Measurements from ENCODE around the gene DZANK1. TPM values are rescaled to one million over a fixed set of nuclear protein-coding genes. Genes with fewer than 3 reads are reported as not detected.
A peak's percentile ranks its signal among the peaks of the same experiment; 100 is the strongest.
"Not testable (repeated sequence)": the region's sequence is repeated elsewhere in the genome, so short reads cannot be mapped to it uniquely, and the experiment has no call there.

Gene DZANK1
- total and polyA plus RNA-seq, 2 experiments from 2014 or later, result 1.2 to 1.6 TPM

DNA sequence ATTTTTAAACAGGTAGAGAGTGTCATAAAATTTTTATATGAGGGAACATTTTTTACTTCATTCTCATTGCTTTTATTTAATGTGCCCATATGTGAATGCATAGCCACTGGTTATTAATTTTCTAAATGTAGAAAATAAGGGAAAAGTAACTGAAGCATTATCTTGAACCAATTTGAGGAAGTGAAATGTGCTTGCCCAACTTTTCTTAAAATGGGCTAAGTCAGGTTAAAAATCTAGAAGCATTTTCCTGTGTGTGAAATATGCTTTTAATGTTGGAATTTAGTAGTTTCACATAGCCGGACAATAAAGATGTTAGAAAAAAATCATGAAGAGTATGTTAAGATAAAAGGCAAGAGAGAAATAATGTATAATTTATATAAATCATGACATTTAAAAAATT lies 44.7 kb upstream of the DZANK1 start:
- H2AFZ ChIP-seq, result no peak overlapping the region
- H3K4me1 ChIP-seq (ENCODE audit: insufficient read depth), result no peaks in the 10 kb centered on the region; the same call in 1 of the 2 replicates
- H3K27me3 ChIP-seq (replicated peaks; ENCODE audit: insufficient read depth), result no peaks in the 10 kb centered on the region
- H4K20me1 ChIP-seq (ENCODE audit: insufficient read depth), result no peaks in the 10 kb centered on the region
- H3K9me2 ChIP-seq (ENCODE audit: insufficient read depth), result no peaks in the 10 kb centered on the region
- H3K27ac ChIP-seq, result no peak overlapping the region
- H3K4me3 ChIP-seq, result no peak overlapping the region
- H3K9me3 ChIP-seq (ENCODE audit: low read depth), result no peaks in the 10 kb centered on the region
- no peak overlapping the region for H3K9ac ChIP-seq
- H3K36me3 ChIP-seq (ENCODE audit: low read depth), result peaks cover 41% of the 10 kb centered on the region
- H3K79me2 ChIP-seq (ENCODE audit: insufficient read depth), result peaks cover 58% of the 10 kb centered on the region
- no peak for DNase-seq
- H3K4me2 ChIP-seq (ENCODE audit: unreplicated experiment), result no peak overlapping the region
- H3F3A ChIP-seq (ENCODE audit: insufficient read depth), result no peaks in the 10 kb centered on the region
- in situ Hi-C loops (cut with MboI), result no loop called here
- TF ChIP-seq EZH2phosphoT487 (IDR thresholded peaks at IDR 0.05; ENCODE audit: insufficient read depth, low read depth) (no peak), EZH2 (IDR thresholded peaks at IDR 0.05; ENCODE audit: insufficient read depth, poor library complexity, severe bottlenecking) (no peak)
- 100% methylated on average over 1 of the region's 1 CpG for WGBS, 2 experiments (ENCODE audit: low coverage in 1 of 2, low lambda C conversion rate in 2 of 2, missing lambda C conversion rate in 2 of 2)

DNA sequence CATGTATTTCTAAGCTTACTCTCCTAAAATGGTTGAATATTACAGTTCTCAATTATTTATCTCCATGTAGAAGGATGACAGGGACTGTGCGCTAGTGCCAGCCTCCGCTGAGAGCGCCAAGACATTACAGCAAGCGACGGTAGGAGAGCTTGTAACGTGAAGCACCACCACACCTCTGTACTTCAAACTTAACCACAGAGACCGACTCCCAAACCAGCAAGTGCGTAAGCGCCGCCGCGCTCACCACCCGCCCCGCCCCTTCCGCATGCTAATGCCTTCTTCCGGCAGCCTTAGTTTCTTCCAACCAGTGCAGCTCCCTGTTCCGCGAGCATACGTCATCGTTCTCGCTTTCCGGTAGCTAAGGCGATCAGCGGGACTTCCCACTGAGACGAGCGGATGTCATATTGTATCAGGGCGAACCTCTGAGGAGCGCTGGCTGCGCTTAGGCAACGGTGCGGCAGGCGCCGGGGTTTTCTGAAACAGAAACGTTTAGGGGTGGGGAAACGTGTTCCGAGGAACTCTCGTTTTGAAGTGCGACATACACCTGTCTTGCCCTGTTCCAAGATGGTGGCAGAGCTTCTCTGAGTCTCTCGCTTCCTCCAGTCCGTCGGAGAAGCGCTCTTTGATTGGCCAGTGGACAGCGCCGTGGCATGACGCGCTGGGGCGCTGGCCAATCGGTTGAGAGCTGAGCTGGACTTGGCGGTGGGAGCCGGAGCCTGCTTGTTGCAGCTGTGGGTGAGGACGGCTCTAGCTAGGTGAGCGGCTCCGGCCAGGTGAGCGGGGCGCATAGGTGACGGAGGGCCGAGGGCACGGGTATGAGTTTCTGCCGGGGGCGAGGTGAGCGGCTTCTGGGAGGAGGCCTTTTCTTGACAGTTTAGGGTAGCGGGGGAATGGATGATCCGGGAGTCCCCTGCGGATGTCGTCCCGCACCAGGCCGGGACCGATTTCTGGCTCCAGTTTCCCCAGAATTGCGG lies 40.7 kb upstream of the DZANK1 start, which contains the start of gene SEC23B:
SEC23B (plus strand) TSS at position 723 of the 974 bp plus-strand sequence. CDS start 2,896 bp downstream, outside the sequence.
- Histone ChIP-seq H3K9ac (peak within 1 kb of the TSS; percentile 93), H3K79me2 (ENCODE audit: insufficient read depth) (peaks cover 40% of the 10 kb centered on the region), H3F3A (ENCODE audit: insufficient read depth) (no peaks in the 10 kb centered on the region), H3K36me3 (ENCODE audit: low read depth) (peaks cover 22% of the 10 kb centered on the region), H4K20me1 (ENCODE audit: insufficient read depth) (no peaks in the 10 kb centered on the region), H2AFZ (peak within 1 kb of the TSS; percentile 95), H3K9me2 (ENCODE audit: insufficient read depth) (no peaks in the 10 kb centered on the region), H3K4me2 (ENCODE audit: unreplicated experiment) (peak within 1 kb of the TSS; percentile 97), H3K9me3 (ENCODE audit: low read depth) (no peaks in the 10 kb centered on the region), H3K27me3 (replicated peaks; ENCODE audit: insufficient read depth) (no peaks in the 10 kb centered on the region), H3K4me3 (peak within 1 kb of the TSS; percentile 92), H3K4me1 (ENCODE audit: insufficient read depth) (no peaks in the 10 kb centered on the region; the same call in 1 of the 2 replicates), H3K27ac (peak within 1 kb of the TSS; percentile 76)
- WGBS, 2 experiments (ENCODE audit: low coverage in 1 of 2, low lambda C conversion rate in 2 of 2, missing lambda C conversion rate in 2 of 2), result 0 to 1% methylated on average over 61 to 68 of the region's 69 CpGs
- in situ Hi-C loops (cut with MboI), result no loop called here
- TF ChIP-seq EZH2 (IDR thresholded peaks at IDR 0.05; ENCODE audit: insufficient read depth, poor library complexity, severe bottlenecking), result no peak
- peak; percentile 99 for DNase-seq

DNA sequence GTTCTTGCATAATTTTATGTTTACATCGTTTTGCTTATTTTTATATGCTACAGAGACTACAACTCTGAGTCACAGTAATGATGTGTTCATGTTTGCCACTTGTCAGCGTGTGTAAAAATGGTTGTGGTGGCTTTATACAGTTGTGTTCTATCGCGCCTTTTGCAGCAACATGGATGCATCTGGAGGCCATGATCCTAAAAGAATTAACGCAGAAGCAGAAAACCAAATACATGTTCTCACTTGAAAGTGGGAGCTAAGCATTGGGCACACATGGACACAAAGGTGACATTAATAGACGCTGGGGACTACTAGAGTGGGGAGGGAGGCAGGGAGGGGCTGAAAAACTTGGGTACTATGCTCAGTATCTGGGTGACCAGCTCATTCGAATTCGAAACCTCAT lies 39.9 kb upstream of the DZANK1 start:
- Histone ChIP-seq H3F3A (ENCODE audit: insufficient read depth) (no peaks in the 10 kb centered on the region), H3K36me3 (ENCODE audit: low read depth) (peaks cover 15% of the 10 kb centered on the region; the same call in 1 of the 2 replicates), H3K4me3 (peak overlapping the region; percentile 92), H3K4me2 (ENCODE audit: unreplicated experiment) (peak overlapping the region; percentile 97), H3K79me2 (ENCODE audit: insufficient read depth) (peaks cover 40% of the 10 kb centered on the region), H4K20me1 (ENCODE audit: insufficient read depth) (no peaks in the 10 kb centered on the region), H3K27ac (peak overlapping the region; percentile 76), H3K9me2 (ENCODE audit: insufficient read depth) (no peaks in the 10 kb centered on the region), H2AFZ (peak overlapping the region; percentile 95), H3K27me3 (replicated peaks; ENCODE audit: insufficient read depth) (no peaks in the 10 kb centered on the region), H3K9ac (peak overlapping the region; percentile 93), H3K4me1 (ENCODE audit: insufficient read depth) (no peaks in the 10 kb centered on the region; the same call in 1 of the 2 replicates), H3K9me3 (ENCODE audit: low read depth) (no peaks in the 10 kb centered on the region)
- TF ChIP-seq EZH2 (IDR thresholded peaks at IDR 0.05; ENCODE audit: insufficient read depth, poor library complexity, severe bottlenecking) (no peak), EZH2phosphoT487 (IDR thresholded peaks at IDR 0.05; ENCODE audit: insufficient read depth, low read depth) (no peak)
- in situ Hi-C loops (cut with MboI), result no loop called here
- no peak for DNase-seq
- 70 to 73% methylated on average over 8 of the region's 8 CpGs for WGBS, 2 experiments (ENCODE audit: low coverage in 1 of 2, low lambda C conversion rate in 2 of 2, missing lambda C conversion rate in 2 of 2)

DNA sequence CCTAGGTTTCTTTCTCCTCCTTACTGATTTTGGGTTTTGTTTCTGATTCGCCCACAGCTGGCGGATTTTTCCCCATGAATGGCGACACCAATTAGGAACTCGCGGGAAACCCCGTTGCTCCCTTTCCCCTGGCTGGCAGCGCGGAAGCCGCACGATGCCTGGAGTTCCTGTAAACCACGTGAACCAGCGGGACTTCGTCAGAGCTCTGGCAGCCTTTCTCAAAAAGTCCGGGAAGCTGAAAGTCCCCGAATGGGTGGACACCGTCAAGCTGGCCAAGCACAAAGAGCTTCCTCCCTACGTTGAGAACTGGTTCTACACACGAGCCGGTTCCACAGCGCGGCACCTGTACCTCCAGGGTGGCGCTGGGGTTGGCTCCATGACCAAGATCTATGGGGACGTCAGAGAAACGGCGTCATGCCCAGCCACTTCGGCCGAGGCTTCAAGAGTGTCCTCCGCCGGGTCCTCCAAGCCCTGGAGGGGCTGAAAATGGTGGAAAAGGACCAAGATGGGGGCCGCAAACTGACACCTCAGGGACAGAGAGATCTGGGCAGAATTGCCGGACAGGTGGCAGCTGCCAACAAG lies 37.7 kb upstream of the DZANK1 start:
- Histone ChIP-seq H3K9me2 (ENCODE audit: insufficient read depth) (no peaks in the 10 kb centered on the region), H3K27ac (no peak overlapping the region), H2AFZ (peak overlapping the region; percentile 89), H3K4me3 (peak overlapping the region; percentile 56), H3K4me1 (ENCODE audit: insufficient read depth) (no peaks in the 10 kb centered on the region; the same call in 1 of the 2 replicates), H3K79me2 (ENCODE audit: insufficient read depth) (peaks cover 18% of the 10 kb centered on the region), H3K27me3 (replicated peaks; ENCODE audit: insufficient read depth) (no peaks in the 10 kb centered on the region), H3K36me3 (ENCODE audit: low read depth) (0 out of 2 replicates have a peak, but pooled peaks cover under 1% of the 10 kb centered on the region), H3K9me3 (ENCODE audit: low read depth) (no peaks in the 10 kb centered on the region), H4K20me1 (ENCODE audit: insufficient read depth) (no peaks in the 10 kb centered on the region), H3K9ac (peak overlapping the region; percentile 38; the same call in 1 of the 2 replicates), H3F3A (ENCODE audit: insufficient read depth) (no peaks in the 10 kb centered on the region), H3K4me2 (ENCODE audit: unreplicated experiment) (peak overlapping the region; percentile 62)
- WGBS, 2 experiments (ENCODE audit: low coverage in 1 of 2, low lambda C conversion rate in 2 of 2, missing lambda C conversion rate in 2 of 2), result 38 to 54% methylated on average over 31 of the region's 31 CpGs
- in situ Hi-C loops (cut with MboI), result no loop called here
- TF ChIP-seq EZH2 (IDR thresholded peaks at IDR 0.05; ENCODE audit: insufficient read depth, poor library complexity, severe bottlenecking), result no peak
- no peak for TF ChIP-seq EZH2phosphoT487 (IDR thresholded peaks at IDR 0.05; ENCODE audit: insufficient read depth, low read depth)
- DNase-seq, result peak; percentile 56

DNA sequence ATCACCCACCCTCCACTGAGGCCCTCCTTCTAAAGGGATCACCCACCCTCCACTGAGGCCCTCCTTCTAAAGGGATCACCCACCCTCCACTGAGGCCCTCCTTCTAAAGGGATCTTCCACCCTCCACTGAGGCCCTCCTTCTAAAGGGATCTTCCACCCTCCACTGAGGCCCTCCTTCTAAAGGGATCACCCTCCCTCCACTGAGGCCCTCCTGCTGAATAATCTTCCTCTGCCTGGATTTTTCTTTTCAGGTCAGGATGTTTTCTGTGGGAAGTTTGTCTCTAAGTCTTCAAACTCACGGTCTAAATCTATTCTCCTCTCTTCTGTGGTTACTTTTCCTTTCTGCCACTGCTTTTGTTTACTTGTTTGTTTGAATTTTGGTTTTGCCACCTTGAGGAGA lies 34.8 kb upstream of the DZANK1 start:
- H3K27me3 ChIP-seq (replicated peaks; ENCODE audit: insufficient read depth); H3K4me3 ChIP-seq; H4K20me1 ChIP-seq (ENCODE audit: insufficient read depth); in situ Hi-C loops (cut with MboI); H3K27ac ChIP-seq; H3F3A ChIP-seq (ENCODE audit: insufficient read depth); H3K9me2 ChIP-seq (ENCODE audit: insufficient read depth); DNase-seq; H3K9ac ChIP-seq; H3K79me2 ChIP-seq (ENCODE audit: insufficient read depth); H3K4me2 ChIP-seq (ENCODE audit: unreplicated experiment); H3K4me1 ChIP-seq (ENCODE audit: insufficient read depth); H3K9me3 ChIP-seq (ENCODE audit: low read depth); H3K36me3 ChIP-seq (ENCODE audit: low read depth): not testable (repeated sequence)
- WGBS, 2 experiments (ENCODE audit: low coverage in 1 of 2, low lambda C conversion rate in 2 of 2, missing lambda C conversion rate in 2 of 2), result 53 to 58% methylated on average over 1 of the region's 1 CpG
- peak overlapping the region; percentile 45; the same call in 1 of the 2 replicates for H2AFZ ChIP-seq
